AG09319 (cell line): ENCODE results near the gene IZUMO1.
"Not testable (repeated sequence)": the region's sequence is repeated elsewhere in the genome, so short reads cannot be mapped to it uniquely, and the experiment has no call there.

Source experiments
- DNase-seq: peaks from one replicate; pipeline ENCODE4 v3.0.0-alpha.2; 2010; ENCODE audit warnings: low read depth; ENCODE audit errors: extremely low read depth
- CTCF ChIP-seq: IDR thresholded peaks from 2 replicates; pipeline ENCODE4 v1.5.1; 2011; ENCODE audit warnings: low read depth, mild to moderate bottlenecking, inconsistent platforms, low read length, moderate library complexity

The IZUMO1 gene

GRCh38 chr19:48746738-48747575, at the start of gene IZUMO1:
Gene IZUMO1 (minus strand): TSS chr19:48746909. CDS start chr19:48745859, 1,050 bp downstream.
- TF ChIP-seq CTCF = no peak
- peak; percentile 55 for DNase-seq

- TF ChIP-seq CTCF = no peak
- DNase-seq = no peak
These were observed 49.0 kb upstream of the IZUMO1 start for GRCh38 chr19:48795685-48796070.

- peak; percentile 92 for DNase-seq
- peak; percentile 90 for TF ChIP-seq CTCF
These were observed 48.5 kb upstream of the IZUMO1 start for GRCh38 chr19:48795055-48795684.

GRCh38 chr19:48794291-48794690, 47.6 kb upstream of the IZUMO1 start:
- no peak for DNase-seq
- no peak for TF ChIP-seq CTCF

GRCh38 chr19:48793271-48793670, 46.6 kb upstream of the IZUMO1 start:
- TF ChIP-seq CTCF = no peak
- no peak for DNase-seq

- DNase-seq = not testable (repeated sequence)
These were observed 40.6 kb upstream of the IZUMO1 start for GRCh38 chr19:48787331-48787730.

GRCh38 chr19:48786422-48786821, 39.7 kb upstream of the IZUMO1 start:
- not testable (repeated sequence) for DNase-seq

- TF ChIP-seq CTCF = peak; percentile 20
- no peak for DNase-seq
These were observed 37.8 kb upstream of the IZUMO1 start for GRCh38 chr19:48784527-48784926.
